ENCODE measurements around the gene RORC. TPM values are rescaled to one million over a fixed set of nuclear protein-coding genes. Genes with fewer than 3 reads are reported as not detected.

Gene RORC
- total RNA-seq, 2 experiments from 2014 or later = 1.3 to 1.5 TPM

- Mint-ChIP-seq H3K27me3 (no peaks in the 10 kb centered on the region), H3K36me3 (ENCODE audit: low read depth) (peaks cover 27% of the 10 kb centered on the region), H3K9me3 (no peaks in the 10 kb centered on the region), H3K4me1 (ENCODE audit: low read depth) (peaks cover 22% of the 10 kb centered on the region), H3K4me3 (peak overlapping the region; percentile 83), H3K27ac (peak overlapping the region; percentile 95)
- CTCF ChIA-PET = interaction anchor here (1.9 to 2.9 kb wide), 2 partner anchors 26 to 72 kb away, joined by 12 to 13 read pairs; partner anchors contain the start of gene TDRKH
- no peak for TF ChIP-seq CTCF (IDR thresholded peaks at IDR 0.05)
- DNase-seq (no peak), ATAC-seq (no peak)
- POLR2A ChIA-PET = interaction anchor here (0.8 to 1.9 kb wide), 11 partner anchors 8 to 144 kb away, joined by 3 to 9 read pairs (median 5); partner anchors contain the start of gene C2CD4D
- intact Hi-C loops (cut with micrococcal nuclease) = loop anchor here (5.0 kb wide), 1 partner anchor 73 kb away; the partner anchor contains the start of gene C2CD4D
Observed at GRCh38 chr1:151763990-151764389, 67.6 kb downstream of the RORC start.

- ATAC-seq (peak; percentile 99), DNase-seq (peak; percentile 91)
- peak within 1 kb of the TSS; percentile 95 for H3K27ac Mint-ChIP-seq
- no peaks in the 10 kb centered on the region for H3K9me3 Mint-ChIP-seq
- no peak for TF ChIP-seq CTCF (IDR thresholded peaks at IDR 0.05)
- ChIA-PET CTCF (interaction anchor here (0.8 to 2.9 kb wide), 7 partner anchors 10 to 142 kb away, joined by 3 to 13 read pairs (median 3); partner anchors contain the start of gene TDRKH), POLR2A (interaction anchor here (0.6 to 1.9 kb wide), 17 partner anchors 9 to 148 kb away, joined by 3 to 9 read pairs (median 4); partner anchors contain the start of gene C2CD4D)
- peaks cover 18% of the 10 kb centered on the region for H3K4me1 Mint-ChIP-seq (ENCODE audit: low read depth)
- intact Hi-C loops (cut with micrococcal nuclease) = loop anchor here (5.0 kb wide), 1 partner anchor 74 kb away; the partner anchor contains the start of gene C2CD4D
- peak within 1 kb of the TSS; percentile 83 for H3K4me3 Mint-ChIP-seq
- H3K27me3 Mint-ChIP-seq = no peaks in the 10 kb centered on the region
- H3K36me3 Mint-ChIP-seq (ENCODE audit: low read depth) = peaks cover 27% of the 10 kb centered on the region
Observed at GRCh38 chr1:151762941-151763921, 68.4 kb downstream of the RORC start, which contains the start of gene MRPL9. Gene MRPL9, minus strand, starts transcription at chr1:151763496. Its CDS starts 17 bp downstream, at chr1:151763479.

- POLR2A ChIA-PET = interaction anchor here (1.1 kb wide), 1 partner anchor 61 kb away, joined by 3 read pairs; no protein-coding TSS in a partner anchor
- TF ChIP-seq CTCF (IDR thresholded peaks at IDR 0.05) = no peak
- ATAC-seq (no peak), DNase-seq (no peak)
- Mint-ChIP-seq H3K36me3 (ENCODE audit: low read depth) (peaks cover 38% of the 10 kb centered on the region), H3K4me1 (ENCODE audit: low read depth) (peaks cover 29% of the 10 kb centered on the region), H3K9me3 (no peaks in the 10 kb centered on the region), H3K4me3 (no peak overlapping the region), H3K27ac (no peak overlapping the region), H3K27me3 (no peaks in the 10 kb centered on the region)
- CTCF ChIA-PET = interaction anchor here (1.3 to 1.9 kb wide), 2 partner anchors 26 to 76 kb away, joined by 3 to 5 read pairs; no protein-coding TSS in a partner anchor
- intact Hi-C loops (cut with micrococcal nuclease) = loop anchor here (5.0 kb wide), 1 partner anchor 77 kb away; the partner anchor contains the start of gene C2CD4D
Observed at GRCh38 chr1:151760597-151761385, 70.8 kb downstream of the RORC start.

GRCh38 chr1:151759241-151759640, 72.4 kb downstream of the RORC start:
- ChIA-PET POLR2A (interaction anchor here (0.9 kb wide), 1 partner anchor 80 kb away, joined by 3 read pairs; the partner anchor contains the start of gene C2CD4D), CTCF (interaction anchor here (0.7 to 1.9 kb wide), 3 partner anchors 24 to 165 kb away, joined by 3 to 5 read pairs (median 4); no protein-coding TSS in a partner anchor)
- peaks cover 27% of the 10 kb centered on the region for H3K4me1 Mint-ChIP-seq (ENCODE audit: low read depth)

More at GRCh38 chr1:151759241-151759640, 72.4 kb downstream of the RORC start:
- no peak overlapping the region for H3K27ac Mint-ChIP-seq
- H3K36me3 Mint-ChIP-seq (ENCODE audit: low read depth) = peaks cover 38% of the 10 kb centered on the region
- no peaks in the 10 kb centered on the region for H3K9me3 Mint-ChIP-seq
- ATAC-seq (no peak), DNase-seq (no peak)
- no peak overlapping the region for H3K4me3 Mint-ChIP-seq
- no peaks in the 10 kb centered on the region for H3K27me3 Mint-ChIP-seq
- no peak for TF ChIP-seq CTCF (IDR thresholded peaks at IDR 0.05)
- intact Hi-C loops (cut with micrococcal nuclease) = no loop called here

Measured in activated CD8-positive, alpha-beta T cell treated with anti-CD3 and anti-CD28 coated beads for 36 hours (primary cell).